ENCODE measurements around the gene PDC. TPM values are rescaled to one million over a fixed set of nuclear protein-coding genes. Genes with fewer than 3 reads are reported as not detected.

The PDC gene
- total RNA-seq, 1 donor: not detected

- DNase-seq (ENCODE audit: insufficient read length, low spot score, missing footprints): no peak
- no peak for TF ChIP-seq CTCF (IDR thresholded peaks at IDR 0.05; ENCODE audit: extremely low read depth, low read depth, low read length)
- no peaks in the 10 kb centered on the region for H3K79me2 ChIP-seq (ENCODE audit: insufficient read depth, low read length)
Measured at GRCh38 chr1:186481303-186481888, 20.5 kb upstream of the PDC start.

GRCh38 chr1:186479162-186479561, 18.2 kb upstream of the PDC start:
- Histone ChIP-seq H2AFZ (ENCODE audit: low read length) (no peak overlapping the region), H3K4me3 (ENCODE audit: insufficient read depth, low read length) (no peak overlapping the region), H3K9me3 (ENCODE audit: low read depth, low read length) (no peaks in the 10 kb centered on the region), H3K36me3 (ENCODE audit: insufficient read depth, low read length) (no peaks in the 10 kb centered on the region), H3K27me3 (ENCODE audit: insufficient read depth, low read length) (no peaks in the 10 kb centered on the region), H3K4me1 (ENCODE audit: insufficient read depth, low read length) (peaks cover 23% of the 10 kb centered on the region), H3K27ac (ENCODE audit: low read depth, low read length) (no peak overlapping the region), H3K79me2 (ENCODE audit: insufficient read depth, low read length) (no peaks in the 10 kb centered on the region), H3K4me2 (ENCODE audit: insufficient read depth, low read length) (no peak overlapping the region), H4K20me1 (ENCODE audit: insufficient read depth, low read length) (no peaks in the 10 kb centered on the region)
- no peak for TF ChIP-seq CTCF (IDR thresholded peaks at IDR 0.05; ENCODE audit: extremely low read depth, low read depth, low read length)
- DNase-seq (ENCODE audit: insufficient read length, low spot score, missing footprints): no peak

More at GRCh38 chr1:186481303-186481888, 20.5 kb upstream of the PDC start:
- H2AFZ ChIP-seq (ENCODE audit: low read length): no peak overlapping the region
- H3K27ac ChIP-seq (ENCODE audit: low read depth, low read length): no peak overlapping the region
- no peak overlapping the region for H3K4me3 ChIP-seq (ENCODE audit: insufficient read depth, low read length)
- no peaks in the 10 kb centered on the region for H3K9me3 ChIP-seq (ENCODE audit: low read depth, low read length)
- no peaks in the 10 kb centered on the region for H3K36me3 ChIP-seq (ENCODE audit: insufficient read depth, low read length)
- H3K27me3 ChIP-seq (ENCODE audit: insufficient read depth, low read length): no peaks in the 10 kb centered on the region
- no peaks in the 10 kb centered on the region for H4K20me1 ChIP-seq (ENCODE audit: insufficient read depth, low read length)
- no peak overlapping the region for H3K4me2 ChIP-seq (ENCODE audit: insufficient read depth, low read length)
- peaks cover 12% of the 10 kb centered on the region for H3K4me1 ChIP-seq (ENCODE audit: insufficient read depth, low read length)

GRCh38 chr1:186476264-186477040, 15.5 kb upstream of the PDC start:
- TF ChIP-seq CTCF (IDR thresholded peaks at IDR 0.05; ENCODE audit: extremely low read depth, low read depth, low read length): no peak
- Histone ChIP-seq H3K79me2 (ENCODE audit: insufficient read depth, low read length) (no peaks in the 10 kb centered on the region), H2AFZ (ENCODE audit: low read length) (no peak overlapping the region), H3K4me1 (ENCODE audit: insufficient read depth, low read length) (peaks cover 22% of the 10 kb centered on the region), H4K20me1 (ENCODE audit: insufficient read depth, low read length) (no peaks in the 10 kb centered on the region), H3K4me3 (ENCODE audit: insufficient read depth, low read length) (no peak overlapping the region), H3K27ac (ENCODE audit: low read depth, low read length) (peak overlapping the region; percentile 60), H3K4me2 (ENCODE audit: insufficient read depth, low read length) (peak overlapping the region; percentile 2), H3K36me3 (ENCODE audit: insufficient read depth, low read length) (no peaks in the 10 kb centered on the region), H3K9me3 (ENCODE audit: low read depth, low read length) (no peaks in the 10 kb centered on the region), H3K27me3 (ENCODE audit: insufficient read depth, low read length) (no peaks in the 10 kb centered on the region)
- DNase-seq (ENCODE audit: insufficient read length, low spot score, missing footprints): peak; percentile 71

GRCh38 chr1:186474208-186474607, 13.3 kb upstream of the PDC start:
- Histone ChIP-seq H3K36me3 (ENCODE audit: insufficient read depth, low read length) (no peaks in the 10 kb centered on the region), H3K27me3 (ENCODE audit: insufficient read depth, low read length) (no peaks in the 10 kb centered on the region), H3K27ac (ENCODE audit: low read depth, low read length) (peak overlapping the region; percentile 61), H2AFZ (ENCODE audit: low read length) (peak overlapping the region; percentile 73), H3K9me3 (ENCODE audit: low read depth, low read length) (no peaks in the 10 kb centered on the region), H4K20me1 (ENCODE audit: insufficient read depth, low read length) (no peaks in the 10 kb centered on the region), H3K79me2 (ENCODE audit: insufficient read depth, low read length) (no peaks in the 10 kb centered on the region), H3K4me3 (ENCODE audit: insufficient read depth, low read length) (no peak overlapping the region), H3K4me1 (ENCODE audit: insufficient read depth, low read length) (peaks cover 18% of the 10 kb centered on the region), H3K4me2 (ENCODE audit: insufficient read depth, low read length) (no peak overlapping the region)
- no peak for TF ChIP-seq CTCF (IDR thresholded peaks at IDR 0.05; ENCODE audit: extremely low read depth, low read depth, low read length)
- DNase-seq (ENCODE audit: insufficient read length, low spot score, missing footprints): peak; percentile 35

Measured in osteoblast (primary cell).